Trophoblast cell (in vitro differentiated cells and primary cell): ENCODE results near the gene BAZ1B. TPM values are rescaled to one million over a fixed set of nuclear protein-coding genes. Genes with fewer than 3 reads are reported as not detected.

Experiments
- DNase-seq, 2 donors: peaks; one replicate each; pipeline ENCODE4 v3.0.0-alpha.2; 2016
- H2AFZ ChIP-seq: 2 replicates; pipeline ENCODE4 v1.6.1; 2013; ENCODE audit warnings: low read length, moderate library complexity, mild to moderate bottlenecking; ENCODE audit not compliant: insufficient read depth, poor library complexity
- H2AK5ac ChIP-seq: 2 replicates; pipeline ENCODE4 v1.6.1; 2013; ENCODE audit warnings: mild to moderate bottlenecking, low read length
- H2BK120ac ChIP-seq: 2 replicates; pipeline ENCODE4 v1.6.1; 2013; ENCODE audit warnings: low read length, mild to moderate bottlenecking, moderate library complexity; ENCODE audit not compliant: insufficient read depth, poor library complexity
- H2BK12ac ChIP-seq: 2 replicates; pipeline ENCODE4 v1.6.1; 2013; ENCODE audit warnings: mild to moderate bottlenecking, low read length, moderate library complexity
- H2BK5ac ChIP-seq: 2 replicates; pipeline ENCODE4 v1.6.1; 2013; ENCODE audit warnings: low read length, low read depth, moderate library complexity, mild to moderate bottlenecking; ENCODE audit not compliant: poor library complexity
- H3K14ac ChIP-seq: 2 replicates; pipeline ENCODE4 v1.6.1; 2013; ENCODE audit warnings: mild to moderate bottlenecking, low read length
- H3K18ac ChIP-seq: 2 replicates; pipeline ENCODE4 v1.6.1; 2013; ENCODE audit warnings: mild to moderate bottlenecking, low read length
- H3K23ac ChIP-seq: 2 replicates; pipeline ENCODE4 v1.6.1; 2013; ENCODE audit warnings: low read length
- H3K27ac ChIP-seq: 2 replicates; pipeline ENCODE4 v1.5.1; 2013; ENCODE audit warnings: low read depth, mild to moderate bottlenecking, inconsistent platforms, low read length, moderate library complexity
- H3K27me3 ChIP-seq: 2 replicates; pipeline ENCODE4 v1.6.1; 2013; ENCODE audit warnings: inconsistent platforms, mild to moderate bottlenecking, low read length, moderate library complexity; ENCODE audit not compliant: insufficient read depth
- H3K36me3 ChIP-seq, 2 experiments: 1 replicate in 1 of 2; 2 replicates in 1 of 2; pipeline ENCODE4 v1.6.1; 2013; ENCODE audit warnings: low read length in 2 of 2, mild to moderate bottlenecking in 2 of 2, moderate library complexity in 1 of 2; ENCODE audit not compliant: insufficient read depth in 2 of 2, control insufficient read depth in 1 of 2
- H3K4ac ChIP-seq: 2 replicates; pipeline ENCODE4 v1.6.1; 2013; ENCODE audit warnings: low read depth, mild to moderate bottlenecking, low read length, moderate library complexity
- H3K4me1 ChIP-seq, 2 experiments: 1 replicate in 1 of 2; 2 replicates in 1 of 2; pipeline ENCODE4 v1.6.1; 2013; ENCODE audit warnings: low read length in 2 of 2, mild to moderate bottlenecking in 2 of 2, moderate library complexity in 1 of 2; ENCODE audit not compliant: insufficient read depth in 2 of 2, control insufficient read depth in 1 of 2
- H3K4me2 ChIP-seq: 2 replicates; pipeline ENCODE4 v1.6.1; 2013; ENCODE audit warnings: inconsistent platforms, mild to moderate bottlenecking, low read length, moderate library complexity
- H3K4me3 ChIP-seq: 2 replicates; pipeline ENCODE4 v1.5.1; 2013; ENCODE audit warnings: mild to moderate bottlenecking, low read depth, low read length, inconsistent platforms
- H3K79me1 ChIP-seq: one replicate; pipeline ENCODE4 v1.6.1; 2013; ENCODE audit warnings: low read length
- H3K79me2 ChIP-seq: 2 replicates; pipeline ENCODE4 v1.6.1; 2013; ENCODE audit warnings: low read length, mild to moderate bottlenecking; ENCODE audit not compliant: control insufficient read depth, insufficient read depth, poor library complexity
- H3K9ac ChIP-seq: 2 replicates; pipeline ENCODE4 v1.6.1; 2013; ENCODE audit warnings: mild to moderate bottlenecking, low read length
- H3K9me3 ChIP-seq: 2 replicates; pipeline ENCODE4 v1.6.1; 2013; ENCODE audit warnings: low read depth, mild to moderate bottlenecking, control low read depth, inconsistent platforms, low read length; ENCODE audit not compliant: insufficient read depth
- H4K12ac ChIP-seq: 2 replicates; pipeline ENCODE4 v1.6.1; 2013; ENCODE audit warnings: low read depth, mild to moderate bottlenecking, low read length, moderate library complexity
- H4K8ac ChIP-seq: 2 replicates; pipeline ENCODE4 v1.6.1; 2013; ENCODE audit warnings: low read depth, mild to moderate bottlenecking, low read length, moderate library complexity
- H4K91ac ChIP-seq: one replicate; pipeline ENCODE4 v1.6.1; 2013; ENCODE audit warnings: low read depth, mild to moderate bottlenecking, low read length, moderate library complexity
- WGBS: extraction: QIAGEN DNeasy Blood & Tissue Kit; methylation state at CpG from one replicate; pipeline ENCODE4 v1.1.7; 2013; ENCODE audit warnings: missing lambda C conversion rate; ENCODE audit not compliant: insufficient read length, insufficient coverage; ENCODE audit errors: extremely low coverage; 5-methylcytosine and 5-hydroxymethylcytosine counted together
- polyA plus RNA-seq: library from polyadenylated mRNA; stranded (reverse); fragments of 200-250 nt; gene quantifications from 2 replicates; pipeline ENCODE4 v1.2.3, GENCODE V29; 2013

Gene BAZ1B
- polyA plus RNA-seq: 31.8 and 34.1 TPM in 2 replicates

GRCh38 chr7:73522105-73522872 lies at the start of gene BAZ1B:
Gene BAZ1B (minus strand): TSS chr7:73522293. CDS start chr7:73521933, 360 bp downstream.
- Histone ChIP-seq H4K91ac (peak within 1 kb of the TSS; percentile 94), H3K79me2 (peaks cover 19% of the 10 kb centered on the region), H3K18ac (peak within 1 kb of the TSS; percentile 97), H3K4me3 (peak within 1 kb of the TSS; percentile 100), H3K4me2 (peak within 1 kb of the TSS; percentile 81), H3K27ac (peak within 1 kb of the TSS; percentile 93), H2BK120ac (peak within 1 kb of the TSS; percentile 96), H3K4me1 (peaks cover 2 to 4% of the 10 kb centered on the region in 2 experiments), H2AK5ac (peak within 1 kb of the TSS; percentile 92), H3K27me3 (no peaks in the 10 kb centered on the region), H3K4ac (peak within 1 kb of the TSS; percentile 96), H3K9ac (peak within 1 kb of the TSS; percentile 99), H2BK12ac (peak within 1 kb of the TSS; percentile 68), H4K12ac (peak within 1 kb of the TSS; percentile 88), H3K36me3 (peaks cover under 1 to 4% of the 10 kb centered on the region in 2 experiments), H3K14ac (peak within 1 kb of the TSS; percentile 99), H3K23ac (no peak within 1 kb of the TSS), H2AFZ (peak within 1 kb of the TSS; percentile 94), H3K79me1 (peaks cover 12% of the 10 kb centered on the region), H2BK5ac (peak within 1 kb of the TSS; percentile 92), H4K8ac (peak within 1 kb of the TSS; percentile 99), H3K9me3 (no peaks in the 10 kb centered on the region)
- peak; percentile 98 for DNase-seq
- no CpG with 5 or more reads among the region's 71 CpGs for WGBS

DNA sequence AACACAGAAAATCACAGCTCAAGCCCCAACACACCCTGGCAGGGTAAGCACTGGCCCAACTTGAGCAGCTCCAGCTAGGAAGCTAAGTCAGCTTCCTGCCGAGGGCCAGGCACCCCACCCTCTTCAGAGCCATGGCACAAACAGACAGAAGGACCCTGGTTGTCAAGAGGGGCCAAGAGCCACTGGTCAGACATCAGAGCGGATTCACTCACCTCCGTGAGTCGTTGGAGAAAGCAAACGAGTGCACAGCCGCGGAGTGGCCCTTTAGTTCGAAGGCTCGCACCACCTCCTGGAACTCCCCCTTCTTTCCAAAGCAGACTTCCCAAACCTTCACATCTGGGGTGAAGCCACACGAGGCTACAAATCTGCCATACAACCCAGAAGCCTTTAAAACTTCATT lies 48.9 kb upstream of the BAZ1B start:
- no peak overlapping the region for H2BK12ac ChIP-seq
- WGBS: no CpG with 5 or more reads among the region's 10 CpGs
- DNase-seq: no peak

GRCh38 chr7:73570521-73570920 lies 48.4 kb upstream of the BAZ1B start:
- H2BK5ac ChIP-seq: no peak overlapping the region
- H2AFZ ChIP-seq: no peak overlapping the region
- no peak overlapping the region for H4K8ac ChIP-seq
- no CpG with 5 or more reads among the region's 22 CpGs for WGBS
- no peaks in the 10 kb centered on the region for H3K9me3 ChIP-seq
- no peak overlapping the region for H2BK120ac ChIP-seq
- no peaks in the 10 kb centered on the region for H3K4me1 ChIP-seq
- no peak overlapping the region for H3K23ac ChIP-seq
- H4K12ac ChIP-seq: no peak overlapping the region
- H3K4me2 ChIP-seq: no peak overlapping the region
- H3K4ac ChIP-seq: no peak overlapping the region
- no peak overlapping the region for H3K27ac ChIP-seq
- H3K79me2 ChIP-seq: no peaks in the 10 kb centered on the region
- H2AK5ac ChIP-seq: no peak overlapping the region
- no peaks in the 10 kb centered on the region for H3K27me3 ChIP-seq
- no peak overlapping the region for H3K14ac ChIP-seq
- H4K91ac ChIP-seq: no peak overlapping the region
- no peak for DNase-seq
- no peak overlapping the region for H3K18ac ChIP-seq
- H3K36me3 ChIP-seq: peaks cover 40 to 49% of the 10 kb centered on the region in 2 experiments
- H2BK12ac ChIP-seq: no peak overlapping the region
- no peak overlapping the region for H3K4me3 ChIP-seq
- no peak overlapping the region for H3K9ac ChIP-seq
- H3K79me1 ChIP-seq: no peaks in the 10 kb centered on the region

More for the DNA sequence above, 48.9 kb upstream of the BAZ1B start:
- H3K36me3 ChIP-seq: peaks cover 41 to 52% of the 10 kb centered on the region in 2 experiments
- H2BK120ac ChIP-seq: no peak overlapping the region
- no peak overlapping the region for H2AFZ ChIP-seq
- no peak overlapping the region for H3K4ac ChIP-seq
- no peaks in the 10 kb centered on the region for H3K4me1 ChIP-seq
- no peak overlapping the region for H2BK5ac ChIP-seq
- no peaks in the 10 kb centered on the region for H3K79me2 ChIP-seq
- no peaks in the 10 kb centered on the region for H3K79me1 ChIP-seq
- H3K23ac ChIP-seq: no peak overlapping the region
- H4K91ac ChIP-seq: no peak overlapping the region
- H3K9ac ChIP-seq: no peak overlapping the region
- no peaks in the 10 kb centered on the region for H3K27me3 ChIP-seq
- H2AK5ac ChIP-seq: no peak overlapping the region
- H3K18ac ChIP-seq: no peak overlapping the region
- H3K4me2 ChIP-seq: no peak overlapping the region
- no peak overlapping the region for H4K8ac ChIP-seq
- no peak overlapping the region for H4K12ac ChIP-seq
- no peak overlapping the region for H3K4me3 ChIP-seq
- no peak overlapping the region for H3K27ac ChIP-seq
- H3K14ac ChIP-seq: no peak overlapping the region
- H3K9me3 ChIP-seq: no peaks in the 10 kb centered on the region

DNA sequence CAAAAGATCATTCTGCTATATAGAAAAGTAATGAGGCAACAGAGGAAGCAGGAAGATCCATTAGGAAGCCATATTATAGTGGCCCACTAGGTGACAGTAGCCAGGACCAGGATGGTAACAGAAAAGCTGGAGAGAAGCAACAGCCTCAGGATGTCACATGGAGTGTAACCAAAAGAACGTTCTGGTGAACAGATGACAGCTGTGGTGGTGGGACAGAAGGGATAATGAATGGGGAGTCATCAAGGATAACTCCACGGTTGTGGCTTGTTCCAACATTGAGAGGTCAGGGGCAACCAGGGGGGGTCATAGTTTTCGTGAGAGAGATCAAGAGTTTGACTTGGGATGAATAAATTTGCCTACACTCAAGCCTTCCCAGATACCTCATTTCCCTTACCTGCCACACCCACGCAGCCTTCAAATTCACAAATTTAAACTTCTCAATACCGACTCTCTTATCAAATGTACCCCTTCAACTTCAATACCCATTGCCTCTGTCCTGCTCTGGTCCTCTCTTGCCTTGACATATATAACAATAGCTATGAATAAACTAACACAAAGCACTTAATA lies 47.0 kb upstream of the BAZ1B start:
- DNase-seq: no peak
- H3K23ac ChIP-seq: no peak overlapping the region
- H4K91ac ChIP-seq: no peak overlapping the region
- H3K27me3 ChIP-seq: no peaks in the 10 kb centered on the region
- peaks cover 0 to under 1% of the 10 kb centered on the region in 2 experiments for H3K4me1 ChIP-seq
- no peak overlapping the region for H3K9ac ChIP-seq
- H3K79me1 ChIP-seq: no peaks in the 10 kb centered on the region
- WGBS: no CpG with 5 or more reads among the region's 5 CpGs
- no peak overlapping the region for H2BK12ac ChIP-seq
- H3K9me3 ChIP-seq: no peaks in the 10 kb centered on the region
- no peaks in the 10 kb centered on the region for H3K79me2 ChIP-seq
- H2AK5ac ChIP-seq: no peak overlapping the region
- no peak overlapping the region for H4K8ac ChIP-seq
- no peak overlapping the region for H3K4me3 ChIP-seq
- H4K12ac ChIP-seq: no peak overlapping the region
- no peak overlapping the region for H3K4ac ChIP-seq
- H3K4me2 ChIP-seq: no peak overlapping the region
- H2BK120ac ChIP-seq: no peak overlapping the region
- H2AFZ ChIP-seq: no peak overlapping the region
- H2BK5ac ChIP-seq: no peak overlapping the region
- peaks cover 36 to 42% of the 10 kb centered on the region in 2 experiments for H3K36me3 ChIP-seq
- no peak overlapping the region for H3K27ac ChIP-seq
- H3K18ac ChIP-seq: no peak overlapping the region
- no peak overlapping the region for H3K14ac ChIP-seq
